Measurements from ENCODE around the gene FUCA1.

Gene FUCA1

DNA sequence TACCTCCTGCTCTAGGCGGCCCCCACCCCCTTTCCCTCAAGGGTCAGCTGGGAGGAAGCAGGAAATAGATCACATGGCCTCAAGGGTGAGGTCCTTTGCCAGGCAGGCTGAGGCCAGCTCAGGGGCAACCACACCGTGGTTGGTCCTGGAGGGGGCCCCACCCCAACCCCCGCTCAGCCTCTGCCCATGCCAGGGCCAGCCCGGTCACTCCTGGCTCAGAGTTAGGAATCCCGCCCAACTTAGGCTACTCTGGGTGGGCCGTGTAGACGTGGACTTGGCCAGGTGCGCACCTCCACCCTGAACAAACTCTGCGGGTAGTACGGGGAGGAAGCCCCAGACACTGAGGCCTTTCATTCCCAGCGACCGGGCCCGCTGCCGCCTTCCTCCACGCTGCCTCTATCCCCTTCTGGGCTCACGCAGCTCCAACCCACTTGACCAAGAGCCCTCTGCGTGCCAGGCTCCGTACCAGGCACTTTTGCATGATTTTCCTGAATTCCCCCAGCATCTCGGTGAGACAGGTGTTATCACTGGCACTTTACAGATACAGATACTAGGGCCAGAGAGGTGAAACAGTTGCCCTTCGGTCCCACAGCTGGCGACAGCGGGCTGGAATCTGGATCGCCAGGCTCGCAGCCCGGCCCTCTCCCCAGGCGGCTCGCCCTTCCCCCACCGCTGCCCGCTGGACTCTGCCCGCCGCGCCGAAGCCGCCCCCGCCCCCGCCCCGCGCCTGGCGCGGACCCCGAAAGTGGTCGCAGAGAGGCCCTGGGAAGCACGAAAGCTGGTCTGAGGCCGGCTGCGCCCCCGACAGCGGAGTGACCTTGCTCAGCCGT lies 68.3 kb downstream of the FUCA1 start:
- no peak for DNase-seq

DNA sequence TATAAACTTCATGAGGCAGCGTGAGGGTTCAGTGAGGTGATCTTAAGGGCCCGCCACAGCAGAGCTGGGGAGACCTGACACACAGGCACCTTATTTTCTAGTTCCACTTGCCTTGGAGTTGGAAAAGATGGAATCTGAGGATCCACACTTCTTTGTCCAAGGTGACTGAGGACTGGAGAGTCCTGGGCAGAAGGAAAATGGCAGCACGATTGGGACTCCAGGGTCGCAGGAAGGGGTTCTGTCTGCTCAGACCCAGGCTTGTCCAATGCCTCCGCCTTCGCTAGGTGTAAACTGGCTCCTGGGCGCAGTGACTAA lies 68.9 kb downstream of the FUCA1 start:
- no peak for DNase-seq

DNA sequence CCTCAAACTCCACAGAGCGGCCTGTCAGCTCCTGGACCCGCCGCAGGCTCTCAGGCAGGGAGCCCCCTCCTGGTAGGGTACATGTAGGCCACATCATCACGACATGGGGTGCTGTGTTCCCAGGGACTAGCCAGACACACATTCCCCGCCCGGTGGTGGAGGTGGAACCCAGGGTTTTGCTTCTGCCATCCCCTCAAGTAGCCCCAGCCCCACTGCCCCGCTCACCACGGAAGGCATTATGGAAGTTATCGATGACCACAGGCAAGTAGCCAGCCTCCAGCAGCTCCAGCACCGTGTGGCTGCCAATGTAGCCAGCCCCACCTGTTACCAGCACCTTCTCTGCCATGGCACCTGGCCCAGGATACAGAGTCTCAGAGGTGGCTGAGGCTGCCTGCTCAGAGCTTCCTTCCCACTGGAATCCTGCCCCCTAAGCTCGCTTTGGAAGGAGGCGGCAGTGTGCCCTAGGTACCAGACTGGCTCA lies 69.4 kb downstream of the FUCA1 start:
- no peak for DNase-seq

DNA sequence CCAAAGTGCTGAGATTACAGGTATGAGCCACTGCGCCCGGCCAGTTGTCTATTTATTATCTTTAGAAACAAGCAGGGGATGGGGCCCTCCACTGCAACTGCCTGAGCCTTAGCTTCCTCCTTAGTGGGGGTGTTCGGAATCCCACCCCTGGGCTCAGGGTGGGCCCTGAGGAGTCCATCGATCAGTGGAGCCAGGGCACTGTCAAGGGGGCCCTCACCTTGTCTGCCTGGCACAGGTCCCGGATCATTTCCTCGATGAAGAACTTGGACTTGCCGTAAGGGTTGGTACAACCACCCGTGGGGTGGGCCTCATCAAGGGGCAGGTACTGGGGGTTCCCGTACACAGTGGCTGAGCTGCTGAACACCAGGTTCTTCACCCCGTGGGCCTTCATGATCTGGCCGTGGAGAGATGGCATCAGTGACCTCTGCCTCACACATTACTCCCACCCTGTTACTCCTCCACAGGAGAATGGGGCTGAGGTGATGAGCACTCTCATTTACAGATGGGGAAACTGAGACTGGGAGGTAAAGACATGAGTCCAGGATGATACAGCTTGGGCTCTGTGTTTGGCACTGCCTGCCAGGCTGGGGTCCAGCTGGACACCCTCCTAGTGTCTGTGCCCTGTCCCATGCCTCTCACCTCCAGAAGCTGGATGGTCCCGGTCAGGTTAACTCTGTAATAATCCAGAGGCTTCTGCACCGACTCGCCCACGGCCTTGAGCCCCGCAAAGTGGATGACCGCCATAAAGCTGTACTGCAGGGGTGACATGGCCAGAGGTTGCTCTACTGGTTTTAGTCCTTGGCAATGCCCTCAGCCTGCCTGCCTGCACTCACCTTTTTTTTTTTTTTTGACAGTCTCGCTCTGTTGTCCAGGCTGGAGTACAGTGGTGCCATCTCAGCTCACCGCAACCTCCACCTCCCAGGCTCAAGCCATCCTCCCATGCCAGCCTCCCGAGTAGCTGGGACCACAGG lies 70.3 kb downstream of the FUCA1 start:
- no peak for DNase-seq

DNA sequence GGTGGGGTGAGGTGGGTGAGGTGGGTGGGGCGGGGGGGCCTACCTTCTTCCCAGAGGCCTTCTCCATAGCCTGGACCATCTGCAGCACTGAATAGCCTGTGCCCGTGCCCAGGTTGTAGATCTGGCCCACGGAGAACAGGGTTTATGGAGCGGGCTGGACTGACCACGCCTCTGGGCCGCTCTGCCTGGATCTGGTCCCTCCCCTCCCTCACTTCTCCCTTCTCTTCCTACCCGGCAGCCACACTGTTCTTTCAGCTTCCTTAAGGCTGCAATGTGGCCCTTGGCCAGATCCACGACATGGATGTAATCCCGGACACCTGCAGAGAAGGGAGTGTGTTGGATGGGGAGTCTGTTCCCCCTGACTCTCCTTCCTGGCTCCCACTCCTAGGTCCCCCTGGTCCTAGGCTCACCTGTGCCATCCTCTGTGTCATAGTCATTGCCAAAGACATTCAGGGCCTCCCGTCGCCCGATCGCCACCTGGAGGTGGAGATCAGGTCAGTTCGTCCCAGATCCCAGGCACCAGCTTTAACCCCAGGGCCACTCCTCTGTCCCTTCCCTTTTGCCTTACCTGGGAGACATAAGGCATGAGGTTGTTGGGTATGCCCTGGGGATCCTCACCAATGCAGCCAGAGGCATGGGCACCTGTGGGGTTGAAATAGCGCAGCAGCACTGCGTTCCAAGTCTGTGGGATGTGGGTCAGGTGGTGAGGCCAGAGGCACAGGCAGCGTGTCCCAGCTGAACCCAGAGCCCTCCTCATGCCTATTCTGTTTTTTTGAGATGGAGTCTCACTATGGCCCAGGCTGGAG lies 71.4 kb downstream of the FUCA1 start:
- no peak for DNase-seq

DNA sequence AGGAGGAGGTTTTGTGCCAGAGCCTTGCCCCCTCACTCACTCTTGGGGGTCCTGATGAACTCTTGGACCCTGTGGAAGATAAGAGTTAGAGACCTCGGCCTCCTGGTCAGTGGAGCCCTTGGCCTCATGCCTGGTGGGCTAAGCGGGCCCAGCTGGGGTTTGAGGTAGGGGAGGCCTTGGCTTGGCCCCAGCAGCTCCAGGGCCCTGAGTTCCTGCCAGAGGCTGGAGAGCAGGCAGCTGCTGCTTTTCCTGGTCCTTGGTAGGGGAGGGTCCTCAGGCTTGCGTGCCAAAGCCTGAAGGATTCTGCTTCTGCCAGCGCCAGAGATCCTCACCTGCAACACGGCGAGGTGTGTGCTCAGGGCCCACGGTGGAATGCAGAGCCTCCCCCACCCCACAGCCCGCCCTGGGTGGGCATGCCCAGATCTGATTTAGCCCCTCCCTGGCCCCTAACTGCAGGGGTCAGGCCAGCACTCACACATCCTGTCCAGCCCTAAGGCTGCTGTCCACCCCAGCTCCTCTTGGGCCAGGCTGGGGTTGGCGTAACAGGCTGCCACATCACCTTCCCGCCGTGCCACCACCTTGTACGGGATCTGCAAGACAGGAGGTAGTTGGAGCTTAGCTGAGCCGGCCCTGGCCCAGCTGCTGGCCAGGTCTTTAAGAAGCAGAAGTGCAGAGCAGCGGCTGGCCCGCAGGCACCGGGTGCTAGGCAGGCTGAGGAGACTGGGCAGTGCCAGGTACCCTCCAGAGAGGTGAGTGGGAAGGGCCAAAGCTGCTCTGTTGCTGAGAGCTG lies 72.2 kb downstream of the FUCA1 start:
- no peak for DNase-seq

Data from NCI-H2107 (cell line).